ENCODE measurements around the gene SPOCK1. TPM values are rescaled to one million over a fixed set of nuclear protein-coding genes. Genes with fewer than 3 reads are reported as not detected.

Gene SPOCK1
- total and polyA plus RNA-seq, 9 of the 15 experiments (the other 6 are each of a cell fraction or from before 2014, with no cell fraction given) = 0.01 to 0.35 (median 0.04) TPM; not detected in 6

- TF ChIP-seq ARID1B (IDR thresholded peaks at IDR 0.05) = no peak
- no peak for TF ChIP-seq HNRNPK (IDR thresholded peaks at IDR 0.05; ENCODE audit: low read depth, low read length, poor library complexity, severe bottlenecking)
These were observed 114.1 kb downstream of the SPOCK1 start (continued) for GRCh38 chr5:137385064-137385463.

- H3K36me3 ChIP-seq (ENCODE audit: control insufficient read depth, insufficient read depth, low read length) = no peaks in the 10 kb centered on the region
- intact Hi-C loops (cut with micrococcal nuclease) = no loop called here
- no peaks in the 10 kb centered on the region for H3K27me3 ChIP-seq (ENCODE audit: control insufficient read depth in 2 of 2, insufficient read depth in 2 of 2, low read length in 2 of 2)
- DNase-seq (ENCODE audit: extremely low read depth in 1 of 4, low spot score in 3 of 4) (no peak), ATAC-seq (no peak), FAIRE-seq (no peak)
- H3K4me1 ChIP-seq (replicated peaks in 1 of 2; ENCODE audit: control insufficient read depth in 2 of 2, insufficient read depth in 2 of 2, low read length in 2 of 2) = no peaks in the 10 kb centered on the region
- no peak overlapping the region for H2AFZ ChIP-seq (ENCODE audit: low read depth, low read length)
- 0% methylated on average over 1 of the region's 1 CpG for WGBS (ENCODE audit: insufficient coverage, low coverage, missing lambda C conversion rate)
- H4K20me1 ChIP-seq (replicated peaks; ENCODE audit: control insufficient read depth, insufficient read depth, low read length) = no peaks in the 10 kb centered on the region
- BruUV-seq (replicated peaks) = no TSS peak
- ChIA-PET POLR2A (no interaction called here), CTCF (ENCODE audit: low intra/inter-chr PET ratio) (no interaction called here)
- H3K27ac ChIP-seq (ENCODE audit: extremely low read depth, low read depth, low read length) = no peak overlapping the region
- no peak overlapping the region for H3K9ac ChIP-seq (ENCODE audit: insufficient read depth in 1 of 2, low read depth in 2 of 2, low read length in 2 of 2)
- H3K9me3 ChIP-seq (replicated peaks; ENCODE audit: control insufficient read depth, insufficient read depth, low read depth, low read length) = no peaks in the 10 kb centered on the region
- TF ChIP-seq NFE2 (IDR thresholded peaks at IDR 0.05; ENCODE audit: low read depth) = no peak
- no peak for TF ChIP-seq KAT2B (IDR thresholded peaks at IDR 0.05; ENCODE audit: low read depth, low read length)
- TF ChIP-seq CC2D1A (IDR thresholded peaks at IDR 0.05) = no peak
- TF ChIP-seq ZNF655 (CRISPR knock-in tag; IDR thresholded peaks at IDR 0.05) = no peak
- no peak for TF ChIP-seq ZNF778 (CRISPR knock-in tag; IDR thresholded peaks at IDR 0.05)
- no peak for TF ChIP-seq PTBP1 (IDR thresholded peaks at IDR 0.05; ENCODE audit: low read depth, low read length)
- no peak for TF ChIP-seq CBFB (CRISPR knock-in tag; IDR thresholded peaks at IDR 0.05)
- no peak for TF ChIP-seq CREM (IDR thresholded peaks at IDR 0.05; ENCODE audit: low read depth)
- no peak for TF ChIP-seq THRAP3 (IDR thresholded peaks at IDR 0.05; ENCODE audit: borderline replicate concordance)
- TF ChIP-seq CBFA2T2 (conservative IDR thresholded peaks at IDR 0.05) = no peak
- TF ChIP-seq ZNF133 (CRISPR knock-in tag; IDR thresholded peaks at IDR 0.05) = no peak
- no peak for TF ChIP-seq RBM15 (IDR thresholded peaks at IDR 0.05; ENCODE audit: insufficient read depth, low read length)
- no peak for TF ChIP-seq ZHX1 (conservative IDR thresholded peaks at IDR 0.05; ENCODE audit: low read length)
- in situ Hi-C loops (cut with MboI) = no loop called here
- H3K4me3 ChIP-seq = no peak overlapping the region
- H3K79me2 ChIP-seq (ENCODE audit: control insufficient read depth, insufficient read depth, low read length) = no peaks in the 10 kb centered on the region
- no peak overlapping the region for H3K4me2 ChIP-seq (ENCODE audit: insufficient read depth, low read length)
- H3K9me1 ChIP-seq (ENCODE audit: control insufficient read depth, insufficient read depth, low read length) = no peaks in the 10 kb centered on the region
These were observed 115.2 kb downstream of the SPOCK1 start for GRCh38 chr5:137383909-137384308.
